Stimulated activated CD4-positive, alpha-beta T cell treated with anti-CD3 and anti-CD28 coated beads, TNF-alpha, amount 100 ng/mL, for 4 hours (primary cell): ENCODE results near the gene FAM193B.
"Not testable (repeated sequence)": the region's sequence is repeated elsewhere in the genome, so short reads cannot be mapped to it uniquely, and the experiment has no call there.

Experiments
- DNase-seq, 3 experiments: peaks; one replicate each; pipeline ENCODE4 v3.0.0-alpha.2; 2020; ENCODE audit warnings: low read depth in 3 of 3

Gene FAM193B

DNA sequence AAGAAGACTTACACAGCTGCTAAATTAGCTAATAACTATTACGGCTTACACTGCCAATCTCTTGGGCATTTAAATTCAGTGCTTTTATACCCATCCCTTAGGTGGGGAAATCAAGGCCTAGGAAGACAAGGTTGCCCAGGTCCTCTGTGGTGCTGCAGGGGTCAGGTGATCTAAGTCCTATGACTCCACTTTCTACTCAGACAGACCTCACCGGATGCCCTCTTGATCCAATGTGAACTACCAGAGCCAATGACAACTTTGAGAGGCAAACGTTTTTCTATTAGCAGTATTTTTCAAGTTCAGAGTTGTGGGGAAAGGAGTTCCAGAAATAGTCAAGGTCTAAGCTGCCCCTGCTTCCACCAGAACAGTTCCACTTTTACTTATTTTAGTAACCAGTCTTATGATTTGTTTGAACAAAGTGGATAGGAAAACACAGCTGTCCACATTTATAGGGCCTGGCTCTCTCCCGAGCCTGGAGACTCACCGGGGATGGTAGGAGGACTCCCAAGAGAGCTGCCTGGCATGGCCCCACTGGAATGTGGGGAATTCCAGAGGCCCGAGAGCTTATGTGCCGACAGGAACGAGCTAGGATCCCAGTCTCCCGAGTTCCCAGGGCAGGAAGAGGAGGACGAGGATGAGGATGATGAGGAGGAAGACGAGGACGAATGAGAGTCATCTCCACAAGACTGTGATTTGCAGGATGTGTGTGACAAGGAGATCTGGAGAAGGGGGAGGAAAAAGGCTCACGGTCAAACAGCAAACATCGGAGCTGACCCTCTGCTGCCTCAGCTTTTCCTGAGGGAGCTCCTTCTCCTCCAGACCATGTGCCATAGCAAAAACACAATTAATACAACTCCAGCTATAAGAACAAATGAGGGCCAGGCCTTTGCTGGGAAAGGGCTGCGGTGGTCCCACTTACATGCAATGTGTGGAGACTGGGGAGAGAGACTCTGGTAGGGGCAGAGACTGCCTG, 16.7 kb downstream of the FAM193B start:
- DNase-seq = no peak

DNA sequence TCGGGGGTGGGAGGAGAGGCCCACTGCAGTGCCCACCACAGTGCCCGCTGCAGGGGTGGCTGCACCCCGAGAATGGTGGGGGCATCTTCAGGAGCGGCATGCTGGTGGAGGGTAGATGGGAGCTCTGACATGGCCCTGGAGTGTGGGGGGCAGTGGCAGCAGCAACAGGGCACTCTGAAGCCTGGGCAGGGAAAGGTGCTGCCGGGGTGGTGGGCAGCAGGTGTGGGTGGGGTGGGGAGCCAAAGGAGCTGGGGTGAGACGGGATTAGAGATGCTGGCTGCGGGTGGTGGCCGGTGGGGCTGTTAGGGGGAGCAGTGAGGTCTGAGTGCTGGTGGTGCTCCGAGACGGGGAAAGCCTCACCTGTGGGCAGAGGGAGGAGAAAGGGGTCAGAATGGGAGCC, 18.0 kb downstream of the FAM193B start:
- DNase-seq = no peak

DNA sequence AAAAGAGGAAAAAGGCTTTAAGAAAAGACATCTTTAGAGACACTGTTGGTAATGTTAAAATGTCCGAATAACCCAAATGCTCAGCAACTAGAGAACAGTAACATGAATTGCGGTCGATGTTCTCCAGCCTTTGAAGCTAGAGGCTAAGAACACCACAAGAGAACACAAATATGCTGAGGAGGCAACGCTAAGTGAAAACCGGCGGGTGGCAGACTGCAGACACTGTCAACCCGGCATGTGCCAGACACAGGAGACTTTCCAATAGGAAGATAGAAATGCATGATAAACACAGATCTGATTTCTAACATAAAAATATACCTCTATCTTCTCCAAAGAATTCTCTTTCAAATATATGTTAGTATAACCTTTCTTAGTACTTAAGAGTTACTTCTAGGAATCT, 19.2 kb downstream of the FAM193B start:
- DNase-seq = no peak

GRCh38 chr5:177534433-177534832, 19.9 kb downstream of the FAM193B start:
- not testable (repeated sequence) for DNase-seq

GRCh38 chr5:177531209-177531940, 23.0 kb downstream of the FAM193B start:
- DNase-seq = no peak

GRCh38 chr5:177530638-177531037, 23.7 kb downstream of the FAM193B start:
- DNase-seq = no peak

GRCh38 chr5:177529247-177530203, 24.8 kb downstream of the FAM193B start:
- DNase-seq = no peak

- no peak for DNase-seq
Measured at GRCh38 chr5:177528631-177529030, 25.7 kb downstream of the FAM193B start.

- no peak for DNase-seq
Measured at GRCh38 chr5:177527595-177527994, 26.8 kb downstream of the FAM193B start.

GRCh38 chr5:177526791-177527190, 27.6 kb downstream of the FAM193B start:
- DNase-seq = no peak

DNA sequence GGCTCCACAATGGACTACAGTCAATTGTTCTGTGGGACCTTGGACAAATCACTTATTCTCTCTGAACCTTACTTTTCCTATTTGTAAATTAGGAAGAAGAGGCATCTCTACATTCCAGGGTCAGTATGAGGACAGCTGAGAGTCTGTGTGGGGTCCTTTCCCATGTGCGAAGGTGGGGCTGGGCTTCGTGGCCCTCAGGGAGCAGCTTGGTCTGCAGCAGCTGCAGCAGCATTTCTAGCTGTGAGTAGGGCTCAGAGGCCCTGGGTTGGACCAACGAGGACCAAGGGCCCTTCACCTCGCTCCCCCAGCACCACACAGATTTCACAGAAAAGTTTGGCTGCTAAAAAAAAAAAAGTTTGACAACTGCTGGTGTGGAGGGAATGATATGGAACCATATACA, 28.2 kb downstream of the FAM193B start:
- DNase-seq = no peak

GRCh38 chr5:177524941-177525655, 29.3 kb downstream of the FAM193B start:
- no peak for DNase-seq

GRCh38 chr5:177524539-177524900, 29.8 kb downstream of the FAM193B start:
- no peak for DNase-seq

GRCh38 chr5:177523711-177524538, 30.4 kb downstream of the FAM193B start:
- DNase-seq = no peak

DNA sequence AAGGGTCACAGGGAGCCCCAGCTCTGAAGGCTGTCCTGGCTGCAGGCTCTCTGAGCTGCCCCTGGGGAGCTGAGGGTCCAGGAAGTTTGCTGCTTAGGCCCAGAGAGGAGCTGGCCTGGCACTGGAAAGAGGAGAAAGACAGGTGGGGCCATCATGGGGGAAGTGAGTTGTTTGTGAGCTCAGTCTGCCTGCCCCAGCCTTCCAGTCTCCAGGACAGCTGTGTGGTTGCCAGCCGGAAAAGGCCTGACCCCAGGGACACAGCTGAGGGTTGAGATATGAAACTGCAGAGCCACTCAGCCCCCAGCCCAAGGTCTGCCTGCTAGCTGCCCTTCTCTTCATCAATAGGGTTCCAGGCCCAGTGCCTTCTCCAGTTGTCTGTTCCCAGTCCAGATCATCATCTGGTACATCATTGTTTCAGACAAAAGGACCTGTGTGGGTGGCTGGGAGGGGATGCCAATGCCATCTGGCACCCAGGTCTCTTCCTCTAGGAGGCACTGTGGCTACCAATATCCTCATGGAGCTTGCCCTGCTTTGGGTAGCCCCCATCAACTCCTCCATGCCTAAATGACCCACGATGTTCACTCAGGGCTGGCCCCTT, 33.3 kb downstream of the FAM193B start:
- no peak for DNase-seq

GRCh38 chr5:177520271-177520670, 34.1 kb downstream of the FAM193B start:
- no peak for DNase-seq

- no peak for DNase-seq
Measured at GRCh38 chr5:177519463-177520235, 34.7 kb downstream of the FAM193B start.

- peak; percentile 84 to 92 (median 88) for DNase-seq
Measured at GRCh38 chr5:177516601-177517568, 37.5 kb downstream of the FAM193B start, which contains the start of gene DDX41. DDX41 (minus strand) TSS chr5:177516961; CDS start chr5:177516945, 16 bp downstream.
